KMS-11 (cell line): ENCODE data around the gene C1orf216.
"Not testable (repeated sequence)": the region's sequence is repeated elsewhere in the genome, so short reads cannot be mapped to it uniquely, and the experiment has no call there.

Experiments
- H2AFZ ChIP-seq: fragments of 200-600 bp; sonication (generic); 2 replicates; pipeline ENCODE4 v1.6.1; 2016; ENCODE audit warnings: antibody characterized with exemption, mixed run types, low read depth
- H3K27ac ChIP-seq: fragments of 200-600 bp; sonication (generic); 2 replicates; pipeline ENCODE4 v1.6.1; 2016; ENCODE audit warnings: mild to moderate bottlenecking, mixed run types
- H3K27me3 ChIP-seq: fragments of 200-600 bp; sonication (generic); 2 replicates; pipeline ENCODE4 v1.6.1; 2017; ENCODE audit warnings: mild to moderate bottlenecking, low read depth, mixed run types, moderate library complexity; ENCODE audit not compliant: insufficient read depth
- H3K36me3 ChIP-seq: fragments of 200-600 bp; sonication (generic); 2 replicates; pipeline ENCODE4 v1.6.1; 2017; ENCODE audit warnings: mild to moderate bottlenecking, mixed run types; ENCODE audit not compliant: insufficient read depth
- H3K4me1 ChIP-seq: fragments of 200-600 bp; sonication (generic); 2 replicates; pipeline ENCODE4 v1.6.1; 2016; ENCODE audit warnings: mild to moderate bottlenecking, low read depth, mixed run types; ENCODE audit not compliant: poor library complexity, severe bottlenecking
- H3K4me2 ChIP-seq: fragments of 200-600 bp; sonication (generic); 2 replicates; pipeline ENCODE4 v1.7.0; 2016; ENCODE audit warnings: mild to moderate bottlenecking, mixed run types
- H3K4me3 ChIP-seq: fragments of 200-600 bp; sonication (generic); IDR thresholded peaks from 2 replicates; pipeline ENCODE4 v1.6.1; 2017; ENCODE audit warnings: low read depth, low read length, mixed read lengths; ENCODE audit not compliant: insufficient read depth
- H3K79me2 ChIP-seq: fragments of 200-600 bp; sonication (generic); 2 replicates; pipeline ENCODE4 v1.6.1; 2016; ENCODE audit warnings: low read depth, mixed run types; ENCODE audit not compliant: insufficient read depth
- H3K9ac ChIP-seq: fragments of 200-600 bp; sonication (generic); 2 replicates; pipeline ENCODE4 v1.6.1; 2016; ENCODE audit warnings: mild to moderate bottlenecking, mixed run types
- H4K20me1 ChIP-seq: fragments of 200-600 bp; sonication (generic); 2 replicates; pipeline ENCODE4 v1.6.1; 2016; ENCODE audit warnings: mild to moderate bottlenecking, mixed run types; ENCODE audit not compliant: insufficient read depth
- TF ChIP-seq, protein P1 (sequence below): fragments of 200-600 bp; sonication (generic); conservative IDR thresholded peaks from 2 replicates; pipeline ENCODE4 v1.6.1; 2017; ENCODE audit warnings: low read depth, mild to moderate bottlenecking, antibody characterized with exemption, low read length, moderate library complexity, mixed read lengths

Gene C1orf216

DNA sequence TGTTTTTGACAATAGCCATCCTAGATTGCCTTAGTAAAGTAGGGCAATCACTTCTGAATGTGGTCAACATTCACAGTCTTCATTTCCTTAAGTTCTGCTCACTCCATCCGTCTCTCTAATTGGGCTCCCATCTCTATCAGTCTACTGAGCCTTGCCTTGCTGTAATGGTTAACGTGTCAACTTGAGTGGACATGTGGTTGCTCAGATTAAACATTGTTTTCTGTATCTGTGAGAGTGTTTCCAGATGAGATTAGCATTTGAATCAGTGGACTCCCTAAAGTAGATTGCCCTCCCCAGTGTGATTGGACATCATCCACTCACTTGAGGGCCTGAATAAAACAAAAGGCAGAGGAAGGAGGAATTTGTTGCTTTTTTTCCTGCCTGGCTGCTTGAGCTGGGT is 26.4 kb downstream of the C1orf216 start:
- Histone ChIP-seq H3K27me3 (no peaks in the 10 kb centered on the region), H3K9ac (no peak overlapping the region), H3K4me2 (no peak overlapping the region), H3K4me1 (no peaks in the 10 kb centered on the region), H3K36me3 (no peaks in the 10 kb centered on the region), H3K79me2 (no peaks in the 10 kb centered on the region), H2AFZ (no peak overlapping the region), H3K4me3 (no peak overlapping the region), H4K20me1 (no peaks in the 10 kb centered on the region), H3K27ac (no peak overlapping the region)
- TF ChIP-seq, protein P1, sequence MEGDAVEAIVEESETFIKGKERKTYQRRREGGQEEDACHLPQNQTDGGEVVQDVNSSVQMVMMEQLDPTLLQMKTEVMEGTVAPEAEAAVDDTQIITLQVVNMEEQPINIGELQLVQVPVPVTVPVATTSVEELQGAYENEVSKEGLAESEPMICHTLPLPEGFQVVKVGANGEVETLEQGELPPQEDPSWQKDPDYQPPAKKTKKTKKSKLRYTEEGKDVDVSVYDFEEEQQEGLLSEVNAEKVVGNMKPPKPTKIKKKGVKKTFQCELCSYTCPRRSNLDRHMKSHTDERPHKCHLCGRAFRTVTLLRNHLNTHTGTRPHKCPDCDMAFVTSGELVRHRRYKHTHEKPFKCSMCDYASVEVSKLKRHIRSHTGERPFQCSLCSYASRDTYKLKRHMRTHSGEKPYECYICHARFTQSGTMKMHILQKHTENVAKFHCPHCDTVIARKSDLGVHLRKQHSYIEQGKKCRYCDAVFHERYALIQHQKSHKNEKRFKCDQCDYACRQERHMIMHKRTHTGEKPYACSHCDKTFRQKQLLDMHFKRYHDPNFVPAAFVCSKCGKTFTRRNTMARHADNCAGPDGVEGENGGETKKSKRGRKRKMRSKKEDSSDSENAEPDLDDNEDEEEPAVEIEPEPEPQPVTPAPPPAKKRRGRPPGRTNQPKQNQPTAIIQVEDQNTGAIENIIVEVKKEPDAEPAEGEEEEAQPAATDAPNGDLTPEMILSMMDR: no peak

DNA sequence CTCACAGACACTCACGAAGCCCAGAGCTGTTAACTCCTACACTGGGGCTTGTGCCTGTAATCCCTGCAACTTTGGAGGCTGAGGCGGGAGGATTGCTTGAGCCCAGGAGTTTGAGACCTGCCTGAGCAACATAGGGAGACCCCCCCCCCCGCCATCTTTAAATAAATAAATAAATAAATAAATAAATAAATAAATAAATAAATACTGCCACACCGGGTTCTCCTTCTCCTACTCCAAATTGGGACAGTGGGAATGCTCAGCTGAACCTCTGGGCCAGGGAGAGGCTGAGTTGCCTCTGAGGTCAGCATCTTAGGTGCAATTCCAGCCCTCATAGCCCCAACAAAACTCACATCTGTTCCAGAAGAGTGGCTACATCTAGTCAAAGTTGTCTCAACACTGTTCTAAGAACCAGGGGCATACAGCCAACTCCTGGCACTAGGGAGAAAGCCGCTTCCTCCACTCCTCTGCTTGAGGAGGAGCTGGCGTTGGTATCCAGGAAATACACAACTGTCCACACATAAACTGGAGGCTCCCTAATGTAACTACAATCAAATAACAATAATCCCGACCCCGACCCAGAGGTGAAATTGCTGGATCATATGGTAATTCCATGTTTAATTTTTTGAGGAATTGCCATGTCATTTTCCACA is 27.0 kb downstream of the C1orf216 start:
- Histone ChIP-seq H3K4me2 (no peak overlapping the region), H3K27ac (no peak overlapping the region)

DNA sequence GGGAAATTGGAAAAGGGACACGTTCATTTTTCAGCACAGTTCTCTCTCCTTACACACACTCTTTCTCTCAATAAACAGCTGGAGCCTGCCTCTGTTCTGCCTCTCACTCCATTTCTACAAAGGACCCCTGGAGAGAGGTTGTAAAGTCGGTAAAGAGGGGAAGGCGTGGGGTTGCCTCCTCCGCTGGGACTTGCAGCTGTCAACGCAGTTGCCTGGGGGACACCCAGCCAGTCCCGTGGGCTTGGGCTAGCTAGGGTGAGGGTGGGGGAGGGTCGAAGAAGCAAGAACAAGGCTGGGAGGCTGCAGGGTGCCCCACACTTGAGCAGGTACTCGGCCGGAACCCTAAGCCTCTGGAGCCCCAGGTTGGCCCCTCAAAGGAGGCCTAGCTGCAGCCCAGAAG is 27.6 kb downstream of the C1orf216 start:
- Histone ChIP-seq H3K9ac (no peak overlapping the region), H3K27ac (no peak overlapping the region), H3K36me3 (no peaks in the 10 kb centered on the region), H3K4me2 (no peak overlapping the region), H4K20me1 (no peaks in the 10 kb centered on the region), H3K27me3 (no peaks in the 10 kb centered on the region), H3K4me3 (no peak overlapping the region), H2AFZ (no peak overlapping the region), H3K4me1 (no peaks in the 10 kb centered on the region), H3K79me2 (no peaks in the 10 kb centered on the region)
- TF ChIP-seq, protein P1: no peak

More for the DNA sequence above, 27.0 kb downstream of the C1orf216 start:
- H3K4me3 ChIP-seq: no peak overlapping the region
- no peaks in the 10 kb centered on the region for H4K20me1 ChIP-seq
- H3K9ac ChIP-seq: no peak overlapping the region
- H3K4me1 ChIP-seq: no peaks in the 10 kb centered on the region
- H2AFZ ChIP-seq: no peak overlapping the region
- no peaks in the 10 kb centered on the region for H3K79me2 ChIP-seq
- H3K27me3 ChIP-seq: no peaks in the 10 kb centered on the region
- no peaks in the 10 kb centered on the region for H3K36me3 ChIP-seq
- TF ChIP-seq, protein P1: no peak

DNA sequence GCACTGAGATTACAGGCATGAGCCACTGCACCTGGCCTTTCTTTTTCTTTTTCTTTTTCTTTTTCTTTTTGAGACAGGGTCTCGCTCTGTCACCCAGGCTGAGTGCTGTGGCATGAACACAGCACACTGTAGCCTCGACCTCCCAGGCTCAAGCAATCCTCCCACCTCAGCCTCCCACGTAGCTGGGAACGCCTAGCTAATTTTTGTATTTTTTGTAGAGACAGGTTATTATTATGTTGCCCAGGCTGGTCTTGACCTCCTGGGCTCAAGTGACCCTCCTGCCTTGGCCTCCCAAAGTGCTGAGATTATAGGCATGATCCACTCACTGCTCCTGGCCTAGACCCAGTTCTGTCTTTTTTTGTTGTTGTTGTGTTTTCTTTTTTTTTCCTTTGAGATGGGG is 28.6 kb downstream of the C1orf216 start:
- not testable (repeated sequence) for H3K27me3 ChIP-seq, H3K36me3 ChIP-seq, H3K79me2 ChIP-seq, H3K4me1 ChIP-seq, H2AFZ ChIP-seq, H4K20me1 ChIP-seq, H3K9ac ChIP-seq, H3K4me2 ChIP-seq, H3K27ac ChIP-seq, H3K4me3 ChIP-seq

DNA sequence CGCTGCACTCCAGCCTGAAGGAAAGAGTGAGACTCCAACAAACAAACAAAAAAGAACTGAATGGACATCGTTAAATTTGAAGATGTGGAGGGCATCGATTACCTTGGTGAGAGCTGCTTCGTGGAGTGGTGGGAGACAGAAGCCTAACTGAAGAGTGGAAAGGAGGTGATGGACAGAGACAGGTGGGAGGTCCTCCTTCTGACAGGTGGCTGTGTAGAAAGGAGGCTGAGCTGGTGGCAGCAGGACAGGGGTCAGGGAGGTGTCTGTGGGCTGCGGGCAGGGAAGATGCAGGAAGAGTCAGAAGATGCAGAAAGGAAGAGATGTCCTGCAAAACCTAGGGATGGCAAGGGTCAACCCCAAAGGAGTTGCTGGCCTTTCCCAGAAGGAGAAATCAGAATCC is 30.5 kb downstream of the C1orf216 start:
- no peaks in the 10 kb centered on the region for H3K79me2 ChIP-seq
- no peaks in the 10 kb centered on the region for H3K36me3 ChIP-seq
- no peak overlapping the region for H3K9ac ChIP-seq
- H3K4me3 ChIP-seq: no peak overlapping the region
- no peak overlapping the region for H3K27ac ChIP-seq
- H3K4me1 ChIP-seq: no peaks in the 10 kb centered on the region
- H3K27me3 ChIP-seq: no peaks in the 10 kb centered on the region
- no peaks in the 10 kb centered on the region for H4K20me1 ChIP-seq
- TF ChIP-seq, protein P1: no peak
- no peak overlapping the region for H2AFZ ChIP-seq
- H3K4me2 ChIP-seq: no peak overlapping the region
